Hepatocyte (in vitro differentiated cells): Measurements from ENCODE around the gene EEF2KMT. TPM values are rescaled to one million over a fixed set of nuclear protein-coding genes. Genes with fewer than 3 reads are reported as not detected.

Experiments used
- DNase-seq: peaks from one replicate; pipeline ENCODE4 v3.0.0-alpha.2; 2016; ENCODE audit warnings: low spot score
- H2AFZ ChIP-seq: fragments of 200-600 bp; sonication (generic); 2 replicates; pipeline ENCODE4 v1.6.0; 2016; ENCODE audit warnings: antibody characterized with exemption, mild to moderate bottlenecking
- H3K27ac ChIP-seq: fragments of 200-600 bp; sonication (generic); 2 replicates; pipeline ENCODE4 v1.5.1; 2016; ENCODE audit warnings: mild to moderate bottlenecking
- H3K27me3 ChIP-seq: fragments of 200-600 bp; sonication (generic); 2 replicates; pipeline ENCODE4 v1.6.1; 2016
- H3K36me3 ChIP-seq: fragments of 200-600 bp; sonication (generic); replicated peaks from 2 replicates; pipeline ENCODE4 v1.5.1; 2016; ENCODE audit warnings: low read depth; ENCODE audit not compliant: insufficient read depth
- H3K4me1 ChIP-seq: fragments of 200-600 bp; sonication (generic); 2 replicates; pipeline ENCODE4 v1.5.1; 2016; ENCODE audit warnings: mild to moderate bottlenecking, moderate library complexity; ENCODE audit not compliant: insufficient read depth
- H3K4me2 ChIP-seq: fragments of 200-600 bp; sonication (generic); 2 replicates; pipeline ENCODE4 v1.6.0; 2016
- H3K4me3 ChIP-seq: fragments of 200-600 bp; sonication (generic); 2 replicates; pipeline ENCODE4 v1.5.1; 2016; ENCODE audit warnings: mild to moderate bottlenecking
- H3K79me2 ChIP-seq: fragments of 200-600 bp; sonication (generic); 2 replicates; pipeline ENCODE4 v1.6.0; 2017; ENCODE audit warnings: mild to moderate bottlenecking
- H3K9me2 ChIP-seq: fragments of 200-600 bp; sonication (generic); replicated peaks from 2 replicates; pipeline ENCODE4 v1.6.0; 2017; ENCODE audit warnings: mild to moderate bottlenecking; ENCODE audit not compliant: insufficient read depth
- H3K9me3 ChIP-seq: fragments of 200-600 bp; sonication (generic); 2 replicates; pipeline ENCODE4 v1.5.1; 2016; ENCODE audit warnings: low read depth, mild to moderate bottlenecking
- H4K20me1 ChIP-seq: fragments of 200-600 bp; sonication (generic); 2 replicates; pipeline ENCODE4 v1.6.0; 2016; ENCODE audit warnings: mild to moderate bottlenecking; ENCODE audit not compliant: insufficient read depth, poor library complexity, severe bottlenecking
- EZH2 ChIP-seq: fragments of 200-600 bp; sonication (generic); IDR thresholded peaks from 2 replicates; pipeline ENCODE4 v1.6.1; 2016; ENCODE audit warnings: antibody characterized with exemption, mild to moderate bottlenecking, borderline replicate concordance
- EZH2phosphoT487 ChIP-seq: fragments of 200-600 bp; sonication (generic); IDR thresholded peaks from one replicate; pipeline ENCODE4 v1.6.1; 2018; ENCODE audit warnings: antibody characterized with exemption, mild to moderate bottlenecking, low read depth, moderate library complexity; ENCODE audit not compliant: unreplicated experiment, severe bottlenecking
- WGBS: methylation state at CpG from one replicate; pipeline ENCODE4 v1.1.6; 2016; ENCODE audit warnings: low lambda C conversion rate; ENCODE audit errors: missing lambda C conversion rate; 5-methylcytosine and 5-hydroxymethylcytosine counted together
- polyA plus RNA-seq: library from polyadenylated mRNA; unstranded; fragments of >200 nt; fragmentation: Nextera tagmentation; extraction: Ambion mirVana; gene quantifications from 2 replicates; pipeline ENCODE4 v1.2.1, GENCODE V29; 2016
- total RNA-seq: library from RNA; depleted of rRNA; stranded (reverse); fragments of >200 nt; gene quantifications from 2 replicates; pipeline ENCODE4 v1.2.3, GENCODE V29; 2014
- TF ChIP-seq, protein P1 (sequence below): fragments of 200-600 bp; sonication (generic); IDR thresholded peaks from 2 replicates; pipeline ENCODE4 v1.5.1; 2016; ENCODE audit warnings: antibody characterized with exemption, mild to moderate bottlenecking; ENCODE audit not compliant: poor library complexity

Gene EEF2KMT
- total and polyA plus RNA-seq, 2 experiments from 2014 or later, result 5.8 to 16.7 TPM

GRCh38 chr16:5066511-5066910, 31.1 kb downstream of the EEF2KMT start:
- TF ChIP-seq EZH2phosphoT487 (no peak), EZH2 (no peak)
- TF ChIP-seq, protein P1, sequence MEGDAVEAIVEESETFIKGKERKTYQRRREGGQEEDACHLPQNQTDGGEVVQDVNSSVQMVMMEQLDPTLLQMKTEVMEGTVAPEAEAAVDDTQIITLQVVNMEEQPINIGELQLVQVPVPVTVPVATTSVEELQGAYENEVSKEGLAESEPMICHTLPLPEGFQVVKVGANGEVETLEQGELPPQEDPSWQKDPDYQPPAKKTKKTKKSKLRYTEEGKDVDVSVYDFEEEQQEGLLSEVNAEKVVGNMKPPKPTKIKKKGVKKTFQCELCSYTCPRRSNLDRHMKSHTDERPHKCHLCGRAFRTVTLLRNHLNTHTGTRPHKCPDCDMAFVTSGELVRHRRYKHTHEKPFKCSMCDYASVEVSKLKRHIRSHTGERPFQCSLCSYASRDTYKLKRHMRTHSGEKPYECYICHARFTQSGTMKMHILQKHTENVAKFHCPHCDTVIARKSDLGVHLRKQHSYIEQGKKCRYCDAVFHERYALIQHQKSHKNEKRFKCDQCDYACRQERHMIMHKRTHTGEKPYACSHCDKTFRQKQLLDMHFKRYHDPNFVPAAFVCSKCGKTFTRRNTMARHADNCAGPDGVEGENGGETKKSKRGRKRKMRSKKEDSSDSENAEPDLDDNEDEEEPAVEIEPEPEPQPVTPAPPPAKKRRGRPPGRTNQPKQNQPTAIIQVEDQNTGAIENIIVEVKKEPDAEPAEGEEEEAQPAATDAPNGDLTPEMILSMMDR, result no peak
- Histone ChIP-seq H4K20me1 (no peaks in the 10 kb centered on the region), H3K9me3 (no peaks in the 10 kb centered on the region), H2AFZ (no peak overlapping the region), H3K4me1 (peaks cover 7% of the 10 kb centered on the region), H3K36me3 (no peaks in the 10 kb centered on the region), H3K9me2 (no peaks in the 10 kb centered on the region), H3K27ac (no peak overlapping the region), H3K79me2 (no peaks in the 10 kb centered on the region), H3K27me3 (no peaks in the 10 kb centered on the region), H3K4me3 (no peak overlapping the region), H3K4me2 (no peak overlapping the region)
- DNase-seq, result no peak
- 81% methylated on average over 6 of the region's 6 CpGs for WGBS

DNA sequence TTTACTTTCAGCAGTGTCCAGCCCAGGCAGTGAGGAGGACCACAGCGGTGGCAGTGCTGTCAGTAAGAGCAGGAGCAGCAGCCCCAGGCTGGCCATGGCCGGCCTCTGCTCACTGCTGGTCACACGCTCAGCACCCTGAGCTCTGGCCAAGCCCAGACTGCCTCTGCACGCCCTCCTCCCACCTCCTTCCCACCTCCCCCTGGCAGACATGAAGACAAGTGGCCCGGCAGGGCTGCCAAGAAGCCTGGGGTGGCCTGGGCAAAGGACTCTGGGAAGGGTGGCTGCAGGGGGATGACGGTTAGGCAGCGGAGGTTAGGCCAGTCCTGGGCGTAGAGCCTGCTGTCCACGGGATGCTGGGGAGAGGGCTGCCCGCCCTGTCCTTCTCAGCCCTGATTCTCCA, 31.8 kb downstream of the EEF2KMT start, which contains the start of gene C16orf89:
C16orf89 (minus strand) TSS at position 144 of the 400 bp plus-strand sequence; CDS start at position 96, 48 bp downstream.
- Histone ChIP-seq H2AFZ (no peak within 1 kb of the TSS), H3K27ac (peak within 1 kb of the TSS; percentile 60), H3K4me3 (no peak within 1 kb of the TSS), H3K27me3 (no peaks in the 10 kb centered on the region), H3K9me3 (no peaks in the 10 kb centered on the region), H3K9me2 (no peaks in the 10 kb centered on the region), H3K79me2 (no peaks in the 10 kb centered on the region), H3K4me1 (peaks cover 4% of the 10 kb centered on the region), H3K4me2 (no peak within 1 kb of the TSS), H3K36me3 (no peaks in the 10 kb centered on the region), H4K20me1 (no peaks in the 10 kb centered on the region)
- DNase-seq, result no peak
- TF ChIP-seq EZH2phosphoT487 (no peak), EZH2 (no peak)
- TF ChIP-seq, protein P1, result no peak
- 77% methylated on average over 10 of the region's 10 CpGs for WGBS

- H3K4me3 ChIP-seq, result no peak overlapping the region
- 68% methylated on average over 8 of the region's 8 CpGs for WGBS
- no peaks in the 10 kb centered on the region for H3K9me3 ChIP-seq
- H3K4me2 ChIP-seq, result no peak overlapping the region
- no peak overlapping the region for H2AFZ ChIP-seq
- TF ChIP-seq, protein P1, result no peak
- TF ChIP-seq EZH2, result no peak
- no peak for TF ChIP-seq EZH2phosphoT487
- peaks cover 4% of the 10 kb centered on the region for H3K4me1 ChIP-seq
- no peaks in the 10 kb centered on the region for H3K27me3 ChIP-seq
- no peak for DNase-seq
- H3K79me2 ChIP-seq, result no peaks in the 10 kb centered on the region
- H3K9me2 ChIP-seq, result no peaks in the 10 kb centered on the region
- H4K20me1 ChIP-seq, result no peaks in the 10 kb centered on the region
- H3K27ac ChIP-seq, result peak overlapping the region; percentile 60
- no peaks in the 10 kb centered on the region for H3K36me3 ChIP-seq
Measured at GRCh38 chr16:5065326-5065725, 32.3 kb downstream of the EEF2KMT start.

DNA sequence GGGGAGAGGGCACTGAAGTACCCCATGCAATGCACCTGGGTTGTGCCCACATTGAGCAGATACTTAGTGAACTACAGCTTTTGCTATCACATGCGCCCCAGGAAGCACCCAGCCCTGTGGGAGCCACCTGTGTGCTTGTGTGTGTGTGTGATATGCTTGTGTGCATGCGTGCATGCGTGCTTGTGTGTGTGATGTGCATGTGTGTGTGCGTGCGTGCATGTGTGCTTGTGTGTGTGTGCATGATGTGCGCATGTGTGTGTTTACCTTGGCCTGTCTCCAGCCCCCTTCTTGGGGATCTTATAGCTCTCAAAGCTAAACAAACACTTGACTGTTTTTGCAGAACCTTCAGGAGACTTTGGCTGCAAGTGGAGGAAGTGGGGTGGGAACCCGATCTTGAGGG, 32.7 kb downstream of the EEF2KMT start:
- peak overlapping the region; percentile 60 for H3K27ac ChIP-seq

More for the DNA sequence above, 32.7 kb downstream of the EEF2KMT start:
- DNase-seq, result no peak
- H3K27me3 ChIP-seq, result no peaks in the 10 kb centered on the region
- no peaks in the 10 kb centered on the region for H4K20me1 ChIP-seq
- H3K9me2 ChIP-seq, result no peaks in the 10 kb centered on the region
- no peak overlapping the region for H3K4me3 ChIP-seq
- no peak overlapping the region for H3K4me2 ChIP-seq
- WGBS, result 73% methylated on average over 7 of the region's 7 CpGs
- peaks cover 4% of the 10 kb centered on the region for H3K4me1 ChIP-seq
- H3K36me3 ChIP-seq, result no peaks in the 10 kb centered on the region
- TF ChIP-seq EZH2phosphoT487, result no peak
- TF ChIP-seq, protein P1, result no peak
- no peak for TF ChIP-seq EZH2
- no peak overlapping the region for H2AFZ ChIP-seq
- H3K9me3 ChIP-seq, result no peaks in the 10 kb centered on the region
- no peaks in the 10 kb centered on the region for H3K79me2 ChIP-seq
